IPS DF 4.7 (cell line): ENCODE data around the gene PCCA.
"Not testable (repeated sequence)": the region's sequence is repeated elsewhere in the genome, so short reads cannot be mapped to it uniquely, and the experiment has no call there.

Experiments
- DNase-seq: peaks from one replicate; pipeline ENCODE4 v3.0.0-alpha.2; 2013; ENCODE audit warnings: low spot score; ENCODE audit errors: extremely low read depth

PCCA gene

GRCh38 chr13:100356426-100356825 is 267.5 kb downstream of the PCCA start:
- DNase-seq, result no peak

DNA sequence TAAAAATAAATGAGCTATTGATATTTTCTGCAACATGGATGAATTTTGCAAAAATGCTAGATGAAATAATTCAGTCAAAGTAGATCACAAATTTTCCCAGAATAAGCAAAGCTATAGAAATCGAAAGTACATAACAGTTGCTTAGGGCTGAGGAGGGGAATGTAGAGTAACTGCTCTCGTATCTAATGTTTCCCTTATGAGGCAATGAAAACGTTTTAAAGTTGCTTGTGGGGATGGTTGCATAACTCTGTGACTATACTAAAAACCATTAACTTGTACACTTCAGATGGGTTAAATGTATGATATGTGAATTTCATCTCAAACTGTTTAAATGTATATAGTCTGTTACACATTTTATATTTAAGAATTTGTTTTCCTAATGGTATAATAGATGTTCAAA is 268.0 kb downstream of the PCCA start:
- no peak for DNase-seq

GRCh38 chr13:100357764-100358163 is 268.9 kb downstream of the PCCA start:
- no peak for DNase-seq

DNA sequence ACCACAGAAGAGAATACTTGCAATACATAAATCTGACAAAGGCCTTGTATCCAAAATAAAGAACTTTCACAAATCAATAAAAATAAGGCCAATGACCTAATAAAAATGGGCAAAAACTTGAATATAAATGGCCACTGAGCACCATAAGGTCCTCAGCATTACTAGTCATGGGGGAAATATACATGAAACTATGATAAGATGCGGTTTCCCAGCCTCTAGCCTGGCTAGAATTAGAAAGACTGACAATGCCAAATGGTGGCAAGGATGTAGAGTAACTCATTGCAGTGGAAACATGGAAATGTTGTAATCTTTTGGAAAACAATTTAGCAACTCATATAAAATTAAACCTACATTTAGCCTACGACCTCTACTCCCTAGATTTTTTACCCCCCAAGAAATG is 272.6 kb downstream of the PCCA start:
- no peak for DNase-seq

- no peak for DNase-seq
These were observed 273.5 kb downstream of the PCCA start for GRCh38 chr13:100362371-100362770.

GRCh38 chr13:100362781-100363180 is 273.9 kb downstream of the PCCA start:
- DNase-seq, result no peak

- no peak for DNase-seq
These were observed 274.4 kb downstream of the PCCA start for GRCh38 chr13:100363285-100363711.

DNA sequence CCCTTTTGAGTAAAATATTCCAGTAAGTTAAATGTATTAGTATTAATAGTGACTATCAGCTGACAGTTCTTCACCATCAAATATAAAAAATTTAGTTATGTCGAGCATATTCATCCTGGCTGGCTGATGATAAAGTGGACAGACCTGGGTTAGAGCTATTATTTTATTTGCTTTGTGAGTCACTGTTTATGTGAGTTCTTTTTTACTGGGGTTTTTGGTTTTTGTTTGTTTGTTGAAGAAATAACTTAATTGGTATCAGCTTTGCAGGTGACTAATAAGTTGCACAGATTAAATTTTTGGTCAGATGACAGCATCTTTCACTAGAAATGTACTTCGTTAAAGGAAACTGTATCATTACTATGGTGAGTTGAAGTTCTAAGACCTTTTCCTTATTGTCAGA is 275.0 kb downstream of the PCCA start:
- no peak for DNase-seq

DNA sequence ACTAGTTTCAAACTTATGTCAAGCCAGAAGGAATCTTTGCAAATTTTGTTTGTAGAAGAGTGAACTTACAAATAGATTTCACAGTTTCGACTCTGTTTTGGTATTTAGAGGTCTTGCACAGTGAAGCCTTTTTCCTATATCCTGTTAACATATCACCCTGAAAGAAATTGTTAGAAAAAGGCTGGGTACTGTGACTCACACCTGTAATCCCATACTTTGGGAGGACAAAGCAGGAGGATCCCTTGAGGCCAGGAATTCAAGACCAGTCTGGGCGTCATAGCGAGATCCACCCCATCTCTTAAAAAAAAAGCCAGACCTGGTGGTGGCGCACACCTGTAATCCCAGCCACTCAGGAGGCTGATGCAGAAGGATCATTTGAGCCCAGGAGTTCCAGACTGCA is 275.7 kb downstream of the PCCA start:
- no peak for DNase-seq

GRCh38 chr13:100365680-100366079 is 276.8 kb downstream of the PCCA start:
- DNase-seq, result no peak

GRCh38 chr13:100378533-100378932 is 289.6 kb downstream of the PCCA start:
- DNase-seq, result no peak

GRCh38 chr13:100381595-100382224 is 292.8 kb downstream of the PCCA start:
- DNase-seq, result no peak

GRCh38 chr13:100382785-100383184 is 293.9 kb downstream of the PCCA start:
- no peak for DNase-seq

- DNase-seq, result no peak
These were observed 298.5 kb downstream of the PCCA start for GRCh38 chr13:100387416-100387815.

DNA sequence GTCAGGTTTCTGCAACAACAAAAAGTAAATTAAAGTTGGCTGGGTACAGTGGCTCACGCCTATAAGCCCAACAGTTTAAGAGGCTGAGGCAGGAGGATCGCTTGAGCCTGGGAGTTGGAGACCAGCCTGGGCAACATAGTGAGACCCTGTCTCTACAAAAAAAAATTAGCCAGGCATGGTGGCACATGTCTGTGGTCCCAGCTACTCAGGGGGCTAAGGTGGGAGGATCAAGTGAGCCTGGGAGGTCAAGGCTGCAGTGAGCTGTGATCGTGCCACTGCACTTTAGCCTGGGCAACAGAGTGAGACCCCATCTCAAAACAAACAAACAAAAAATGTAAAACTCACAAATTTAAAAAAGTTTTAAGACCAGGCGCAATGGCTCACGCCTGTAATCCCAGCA is 299.3 kb downstream of the PCCA start:
- not testable (repeated sequence) for DNase-seq

- no peak for DNase-seq
These were observed 300.0 kb downstream of the PCCA start for GRCh38 chr13:100388923-100389322.

DNA sequence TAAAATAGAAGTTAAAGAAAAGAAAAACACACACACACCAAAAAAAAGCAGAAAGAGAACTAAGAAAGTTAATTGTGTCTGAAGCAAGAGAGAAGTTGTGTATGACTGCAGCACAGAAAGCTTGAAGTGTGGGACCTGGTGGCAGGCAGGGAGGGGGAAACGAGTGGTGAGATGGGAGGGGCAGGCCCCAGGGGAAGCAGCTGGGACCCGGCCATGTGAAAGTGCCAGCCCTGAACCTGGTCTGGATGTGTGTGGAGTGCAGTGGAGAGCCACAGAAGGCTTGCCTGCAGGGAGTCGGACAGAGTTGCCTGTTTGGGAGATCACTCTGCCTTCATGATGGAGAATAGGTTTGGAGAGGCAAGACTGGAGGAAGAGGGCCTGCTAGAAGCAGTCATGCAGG is 300.7 kb downstream of the PCCA start:
- no peak for DNase-seq

- DNase-seq, result peak; percentile 49
These were observed 304.1 kb downstream of the PCCA start for GRCh38 chr13:100392709-100393630.

DNA sequence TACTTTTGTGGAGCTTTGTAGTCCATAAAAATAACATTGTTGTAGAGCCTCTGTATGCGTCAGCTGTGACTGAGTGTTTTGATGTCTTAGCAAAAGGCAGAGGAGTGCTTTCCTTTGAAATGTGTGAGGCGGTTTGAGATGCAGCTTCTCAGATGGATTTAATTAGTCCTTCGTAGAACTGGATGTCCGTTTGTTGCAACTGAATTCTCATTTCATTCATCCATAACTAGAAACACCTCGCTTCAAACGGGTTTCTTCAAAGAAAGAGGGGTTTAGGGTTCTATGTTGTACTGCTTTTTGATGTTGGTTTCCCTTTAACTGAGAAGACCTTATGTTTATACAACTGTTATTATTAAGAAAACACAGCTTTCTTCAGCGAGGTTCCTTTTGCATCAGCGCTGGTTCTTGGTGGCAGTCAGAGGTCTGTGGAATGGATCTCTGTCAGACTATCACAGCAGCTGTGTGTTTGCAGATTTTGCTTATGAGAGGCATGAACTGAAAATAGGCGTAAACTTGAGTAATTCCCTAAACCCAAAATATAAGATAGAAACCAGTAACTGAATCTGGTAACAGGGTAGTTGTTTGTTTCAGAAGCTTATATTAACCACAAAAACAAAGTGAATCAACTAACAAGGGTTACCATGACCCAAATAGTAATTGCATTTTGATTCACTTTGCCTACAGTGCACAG is 305.3 kb downstream of the PCCA start:
- no peak for DNase-seq

DNA sequence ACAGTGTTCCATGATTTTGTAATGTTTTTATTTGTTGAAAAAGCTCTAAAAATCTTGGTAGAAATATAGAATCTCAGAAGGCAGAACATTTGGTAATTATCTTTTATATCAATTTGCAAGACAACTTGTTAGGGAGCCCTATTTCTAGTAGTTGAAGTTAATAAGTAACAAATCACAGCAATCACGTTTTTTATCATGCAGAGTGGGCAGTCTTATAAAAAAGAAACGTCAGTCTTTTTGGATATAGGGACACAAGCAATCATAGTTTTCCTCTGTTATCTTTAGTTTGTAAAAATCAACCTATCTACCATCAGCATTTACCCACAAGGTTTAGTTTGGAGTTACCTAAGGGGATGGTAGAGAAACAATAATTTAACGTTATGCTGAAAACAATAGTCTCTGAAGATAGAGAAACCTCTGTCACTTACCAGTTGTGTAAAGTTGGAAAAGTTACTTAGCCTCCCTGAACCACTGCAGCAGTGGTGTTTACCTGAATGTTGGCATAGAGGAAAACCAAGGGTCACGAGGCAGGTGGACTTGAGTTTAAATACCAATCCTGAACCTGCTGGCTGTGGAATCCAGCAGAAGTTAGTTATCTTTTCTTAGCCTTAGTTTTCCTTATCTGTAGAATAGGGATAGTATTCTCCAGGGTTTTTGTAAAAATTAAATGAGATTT is 306.9 kb downstream of the PCCA start:
- no peak for DNase-seq

DNA sequence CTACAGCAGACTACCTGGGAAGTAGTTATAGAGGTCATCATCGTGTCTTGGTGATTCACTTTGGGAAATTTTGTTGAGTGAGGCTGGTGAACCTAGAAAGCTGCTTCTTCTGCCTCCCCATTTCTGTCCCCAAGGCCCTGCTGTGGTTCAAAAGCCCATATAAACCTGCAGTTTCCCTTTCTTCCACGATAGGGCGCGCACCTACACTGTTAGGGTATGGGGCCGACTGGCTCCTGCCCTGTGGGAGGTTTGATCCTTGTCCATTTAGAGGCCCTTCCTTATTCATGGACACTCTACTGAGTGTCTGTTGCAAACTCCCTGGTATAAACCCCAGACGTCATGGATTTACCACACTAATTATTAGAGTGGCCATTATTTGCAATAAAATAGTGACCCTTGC is 307.9 kb downstream of the PCCA start:
- no peak for DNase-seq

DNA sequence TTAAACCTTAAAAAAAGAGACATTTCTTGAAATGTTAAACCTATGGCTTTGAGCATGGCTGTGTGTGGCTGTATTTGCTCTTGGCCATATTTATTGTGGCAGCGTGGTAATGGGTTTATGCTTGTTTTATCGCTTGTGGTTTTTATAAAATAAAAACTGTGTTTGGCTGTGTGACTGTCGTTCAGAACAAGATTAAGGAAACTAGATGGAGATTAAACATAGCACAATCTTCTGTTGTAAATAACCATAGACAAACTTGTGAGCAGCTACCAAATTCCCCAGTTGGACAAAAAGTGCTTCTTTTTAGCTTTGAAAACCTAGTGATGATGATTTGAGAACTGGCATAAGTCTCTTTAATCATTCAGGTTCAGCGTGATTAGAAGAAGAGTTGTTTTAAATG is 308.7 kb downstream of the PCCA start:
- no peak for DNase-seq
